Esophagus (tissue), 2 donors: ENCODE measurements around the gene UGT3A1. TPM values are rescaled to one million over a fixed set of nuclear protein-coding genes. Genes with fewer than 3 reads are reported as not detected.
"Not testable (repeated sequence)": the region's sequence is repeated elsewhere in the genome, so short reads cannot be mapped to it uniquely, and the experiment has no call there.

Source experiments
- H3K27ac ChIP-seq, 2 donors: one replicate each; pipeline ENCODE4 v1.5.1; 2013; ENCODE audit warnings: low read depth in 2 of 2, mild to moderate bottlenecking in 2 of 2, inconsistent platforms in 1 of 2, low read length in 1 of 2, moderate library complexity in 1 of 2
- H3K27me3 ChIP-seq, 2 donors: one replicate each; pipeline ENCODE4 v1.6.1; 2013; ENCODE audit warnings: low read length in 2 of 2, control low read depth in 1 of 2, mild to moderate bottlenecking in 1 of 2; ENCODE audit not compliant: insufficient read depth in 2 of 2, control insufficient read depth in 1 of 2
- H3K36me3 ChIP-seq, 2 donors: one replicate each; pipeline ENCODE4 v1.6.1; 2013; ENCODE audit warnings: low read length in 1 of 2; ENCODE audit not compliant: control insufficient read depth in 2 of 2, insufficient read depth in 2 of 2
- H3K4me1 ChIP-seq, 2 donors: one replicate each; pipeline ENCODE4 v1.6.1; 2013; ENCODE audit warnings: low read length in 1 of 2; ENCODE audit not compliant: control insufficient read depth in 2 of 2, insufficient read depth in 2 of 2
- H3K4me3 ChIP-seq, 2 donors: one replicate each; pipeline ENCODE4 v1.5.1; 2013; ENCODE audit warnings: low read length in 2 of 2, mild to moderate bottlenecking in 2 of 2, low read depth in 1 of 2, moderate library complexity in 1 of 2
- H3K9me3 ChIP-seq, 2 donors: one replicate each; pipeline ENCODE4 v1.6.1; 2013; ENCODE audit warnings: mild to moderate bottlenecking in 2 of 2, low read depth in 1 of 2, low read length in 1 of 2, moderate library complexity in 1 of 2; ENCODE audit not compliant: control insufficient read depth in 2 of 2, insufficient read depth in 1 of 2
- WGBS, 2 donors: extraction: QIAGEN DNeasy Blood & Tissue Kit; methylation state at CpG; one replicate each; pipeline ENCODE4 v1.1.7; 2013; 5-methylcytosine and 5-hydroxymethylcytosine counted together
- polyA plus RNA-seq, 2 donors: library from polyadenylated mRNA; stranded (reverse); fragments of 200-250 nt; gene quantifications; one replicate each; pipeline ENCODE4 v1.2.3, GENCODE V29; 2013
- donor health status: healthy with polysubstance abuse.
- donor health status: Bipolar disorder and iron deficiency.

The UGT3A1 gene, protein sequence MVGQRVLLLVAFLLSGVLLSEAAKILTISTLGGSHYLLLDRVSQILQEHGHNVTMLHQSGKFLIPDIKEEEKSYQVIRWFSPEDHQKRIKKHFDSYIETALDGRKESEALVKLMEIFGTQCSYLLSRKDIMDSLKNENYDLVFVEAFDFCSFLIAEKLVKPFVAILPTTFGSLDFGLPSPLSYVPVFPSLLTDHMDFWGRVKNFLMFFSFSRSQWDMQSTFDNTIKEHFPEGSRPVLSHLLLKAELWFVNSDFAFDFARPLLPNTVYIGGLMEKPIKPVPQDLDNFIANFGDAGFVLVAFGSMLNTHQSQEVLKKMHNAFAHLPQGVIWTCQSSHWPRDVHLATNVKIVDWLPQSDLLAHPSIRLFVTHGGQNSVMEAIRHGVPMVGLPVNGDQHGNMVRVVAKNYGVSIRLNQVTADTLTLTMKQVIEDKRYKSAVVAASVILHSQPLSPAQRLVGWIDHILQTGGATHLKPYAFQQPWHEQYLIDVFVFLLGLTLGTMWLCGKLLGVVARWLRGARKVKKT
- under 1 TPM; 0.02 TPM for polyA plus RNA-seq

DNA sequence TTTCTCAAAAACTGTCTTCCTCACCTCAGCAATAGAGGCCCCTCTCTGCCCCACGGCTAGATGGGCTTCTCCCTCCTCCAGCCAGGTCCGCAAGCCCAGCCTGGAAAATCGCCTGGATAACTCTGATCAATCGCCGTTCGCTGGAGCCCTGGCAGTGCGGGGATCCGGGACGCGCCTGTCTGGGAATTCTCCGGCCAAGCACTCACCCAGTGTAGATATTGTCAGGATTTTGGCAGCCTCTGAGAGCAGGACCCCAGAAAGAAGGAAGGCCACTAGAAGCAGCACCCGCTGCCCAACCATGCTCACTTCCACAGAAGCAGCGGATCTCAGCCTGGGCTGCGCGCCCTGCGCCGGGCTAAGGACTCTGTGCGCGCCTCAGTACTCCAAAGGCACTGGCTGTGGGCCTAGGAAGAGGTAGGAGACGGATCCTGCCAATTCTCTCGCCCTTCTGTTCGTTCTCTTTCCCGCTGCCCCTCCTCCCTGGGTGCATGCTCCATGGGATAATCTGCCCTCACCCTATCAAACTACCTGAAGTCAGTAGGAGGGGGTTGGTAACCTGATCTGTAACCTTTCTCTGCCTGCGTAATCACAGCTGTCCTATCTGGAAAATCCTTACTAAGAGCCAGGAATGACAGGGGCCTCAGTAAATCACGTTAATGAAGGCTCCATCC lies at the start of gene UGT3A1:
Gene UGT3A1, minus strand, starts transcription at position 450 of the 671 bp plus-strand sequence. Its CDS starts 150 bp downstream, at position 300.
- H3K27me3 ChIP-seq = no peaks in the 10 kb centered on the region
- no peak within 1 kb of the TSS for H3K4me3 ChIP-seq
- no peaks in the 10 kb centered on the region for H3K36me3 ChIP-seq
- no peak within 1 kb of the TSS for H3K27ac ChIP-seq
- WGBS, 2 donors = 9 to 10% methylated on average over 25 of the region's 25 CpGs
- no peaks in the 10 kb centered on the region for H3K4me1 ChIP-seq
- no peaks in the 10 kb centered on the region for H3K9me3 ChIP-seq

DNA sequence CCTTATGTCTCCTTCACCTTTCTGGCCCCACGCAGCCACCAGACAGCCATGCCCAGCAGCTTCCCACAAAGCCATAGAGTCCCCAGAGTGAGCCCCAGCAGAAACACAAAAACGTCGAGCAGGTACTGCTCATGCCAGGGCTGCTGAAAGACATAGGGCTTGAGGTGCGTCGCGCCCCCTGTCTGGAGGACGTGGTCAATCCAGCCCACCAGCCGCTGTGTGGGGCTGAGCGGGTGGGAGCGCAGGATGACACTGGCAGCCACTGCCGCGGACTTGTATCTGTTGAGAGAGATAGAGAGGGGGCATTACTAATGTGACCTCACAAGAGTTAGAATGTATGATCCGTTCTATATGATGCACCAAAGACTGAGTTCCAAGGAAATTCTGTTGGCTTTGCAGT lies 44.5 kb upstream of the UGT3A1 start:
- no peaks in the 10 kb centered on the region for H3K9me3 ChIP-seq
- H3K4me1 ChIP-seq = no peaks in the 10 kb centered on the region
- H3K27ac ChIP-seq = no peak overlapping the region
- H3K4me3 ChIP-seq = no peak overlapping the region
- 90 to 92% methylated on average over 13 of the region's 13 CpGs for WGBS, 2 donors
- H3K36me3 ChIP-seq = no peaks in the 10 kb centered on the region
- no peaks in the 10 kb centered on the region for H3K27me3 ChIP-seq

DNA sequence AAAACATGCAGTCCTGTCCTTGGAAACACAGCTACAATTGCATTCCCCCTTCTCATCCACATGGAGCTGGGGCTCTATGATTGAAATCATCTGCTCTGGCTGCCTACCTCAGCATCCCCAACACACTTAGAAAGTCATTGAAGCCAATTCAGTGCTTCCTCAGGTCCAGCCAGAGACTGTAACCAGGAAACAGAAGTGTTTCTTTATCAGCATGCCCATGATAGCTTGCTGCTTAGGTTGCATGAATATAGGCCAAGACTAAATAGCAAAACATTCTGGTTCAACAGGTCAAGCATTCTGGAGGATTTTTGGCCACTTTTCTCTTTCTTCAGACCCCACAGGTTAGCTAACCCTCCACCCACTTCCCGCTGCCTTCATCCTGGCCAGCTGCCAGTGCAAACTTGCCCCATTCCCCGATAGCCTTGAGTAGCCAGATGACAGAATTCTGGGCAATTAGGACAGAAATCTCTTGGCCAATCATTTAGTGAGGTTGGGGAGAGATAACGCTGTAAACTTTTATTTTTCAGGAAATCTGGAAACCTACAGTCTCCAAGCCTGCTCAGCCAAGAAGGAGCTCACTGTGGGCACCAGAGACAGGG lies 43.4 kb upstream of the UGT3A1 start:
- not testable (repeated sequence) for H3K36me3 ChIP-seq, H3K4me1 ChIP-seq, H3K4me3 ChIP-seq, H3K27ac ChIP-seq, H3K27me3 ChIP-seq, H3K9me3 ChIP-seq
- 46 to 64% methylated on average over 3 of the region's 3 CpGs for WGBS, 2 donors

DNA sequence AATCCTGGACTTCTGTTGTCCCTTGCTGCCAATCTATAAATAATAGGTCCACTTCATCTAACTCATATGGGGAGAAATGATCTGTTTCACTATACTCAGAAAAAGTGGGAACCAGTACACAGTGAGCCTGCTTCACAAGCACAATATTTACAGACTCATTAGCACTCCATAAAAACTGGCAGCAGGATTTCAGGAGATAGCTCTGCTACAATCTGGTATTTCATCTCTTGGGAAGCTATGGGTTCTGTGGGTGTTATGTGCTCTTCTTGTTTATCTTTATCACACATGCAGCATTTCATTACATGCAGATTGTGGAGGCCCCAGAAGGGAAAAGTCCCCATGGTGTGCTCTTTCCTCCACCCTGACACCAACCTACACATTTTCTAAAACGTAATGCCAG lies 42.3 kb upstream of the UGT3A1 start:
- H3K27ac ChIP-seq = no peak overlapping the region
- H3K36me3 ChIP-seq = no peaks in the 10 kb centered on the region
- no peaks in the 10 kb centered on the region for H3K27me3 ChIP-seq
- WGBS, 2 donors = 47 to 64% methylated on average over 1 of the region's 1 CpG
- H3K9me3 ChIP-seq = no peaks in the 10 kb centered on the region
- no peak overlapping the region for H3K4me3 ChIP-seq
- H3K4me1 ChIP-seq = no peaks in the 10 kb centered on the region

DNA sequence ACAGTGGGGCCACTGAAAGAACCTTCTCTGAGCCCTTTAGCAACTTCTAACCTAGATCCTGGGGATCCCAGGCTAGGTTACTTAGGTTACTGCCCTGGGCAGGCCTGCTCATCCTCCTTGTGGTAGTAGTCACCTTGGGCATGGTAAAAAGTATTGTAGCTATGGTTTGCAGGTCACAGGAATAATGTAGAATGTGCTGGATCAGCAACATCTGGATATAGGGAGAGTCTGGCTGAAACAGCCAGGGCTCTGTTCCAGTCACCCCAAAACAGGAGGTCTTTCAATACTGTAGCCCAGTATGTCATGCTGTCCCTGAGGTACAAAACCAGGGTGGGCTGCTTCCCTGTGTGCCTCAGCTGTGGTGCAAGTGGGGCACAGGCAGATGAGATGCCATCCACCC lies 41.9 kb upstream of the UGT3A1 start:
- Histone ChIP-seq H3K27me3 (no peaks in the 10 kb centered on the region), H3K4me1 (no peaks in the 10 kb centered on the region), H3K27ac (no peak overlapping the region), H3K4me3 (no peak overlapping the region), H3K36me3 (no peaks in the 10 kb centered on the region), H3K9me3 (no peaks in the 10 kb centered on the region)

DNA sequence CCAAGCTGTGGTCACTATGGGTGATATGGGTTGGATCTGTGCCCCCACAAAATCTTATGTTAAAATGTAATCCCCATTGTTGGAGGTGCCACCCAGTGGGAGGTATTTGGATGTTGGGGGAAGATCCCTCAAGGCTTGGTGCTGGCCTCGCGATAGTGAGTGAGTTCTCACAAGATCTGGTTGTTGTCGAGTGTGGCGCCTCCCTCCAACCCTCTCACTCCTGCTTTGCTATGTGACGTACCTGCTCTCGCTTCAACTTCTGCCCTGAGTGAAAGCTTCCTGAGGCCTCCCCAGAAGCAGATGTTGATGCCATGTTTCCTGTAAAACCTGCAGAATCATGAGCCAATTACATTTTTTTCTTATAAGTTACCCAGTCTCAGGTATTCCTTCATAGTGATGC lies 40.0 kb upstream of the UGT3A1 start:
- Histone ChIP-seq H3K27me3 (no peaks in the 10 kb centered on the region), H3K36me3 (no peaks in the 10 kb centered on the region)
- 79 to 94% methylated on average over 6 of the region's 6 CpGs for WGBS, 2 donors

DNA sequence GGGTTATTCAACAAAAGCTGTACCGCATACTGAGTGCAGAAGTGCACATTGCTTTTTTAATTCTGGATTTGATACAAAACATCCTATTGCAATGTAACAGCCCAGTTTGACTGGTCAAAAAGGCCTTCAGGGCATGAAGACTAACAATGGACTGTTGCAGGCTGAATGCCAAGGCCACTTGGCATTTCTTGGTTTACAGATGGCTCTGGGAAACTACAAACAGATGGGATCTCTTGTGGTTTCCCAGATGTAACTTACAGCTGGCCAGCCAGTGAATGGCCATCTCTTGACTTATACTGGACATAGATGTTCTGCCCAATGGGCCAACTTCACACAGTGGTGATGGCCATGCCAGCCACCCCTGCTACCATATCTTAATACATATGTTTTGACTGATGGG lies 38.7 kb upstream of the UGT3A1 start:
- WGBS, 2 donors = 73 to 90% methylated on average over 1 of the region's 1 CpG
- no peaks in the 10 kb centered on the region for H3K9me3 ChIP-seq

More for the DNA sequence above, 40.0 kb upstream of the UGT3A1 start:
- H3K9me3 ChIP-seq = no peaks in the 10 kb centered on the region
- no peak overlapping the region for H3K27ac ChIP-seq
- H3K4me3 ChIP-seq = no peak overlapping the region
- H3K4me1 ChIP-seq = no peaks in the 10 kb centered on the region

DNA sequence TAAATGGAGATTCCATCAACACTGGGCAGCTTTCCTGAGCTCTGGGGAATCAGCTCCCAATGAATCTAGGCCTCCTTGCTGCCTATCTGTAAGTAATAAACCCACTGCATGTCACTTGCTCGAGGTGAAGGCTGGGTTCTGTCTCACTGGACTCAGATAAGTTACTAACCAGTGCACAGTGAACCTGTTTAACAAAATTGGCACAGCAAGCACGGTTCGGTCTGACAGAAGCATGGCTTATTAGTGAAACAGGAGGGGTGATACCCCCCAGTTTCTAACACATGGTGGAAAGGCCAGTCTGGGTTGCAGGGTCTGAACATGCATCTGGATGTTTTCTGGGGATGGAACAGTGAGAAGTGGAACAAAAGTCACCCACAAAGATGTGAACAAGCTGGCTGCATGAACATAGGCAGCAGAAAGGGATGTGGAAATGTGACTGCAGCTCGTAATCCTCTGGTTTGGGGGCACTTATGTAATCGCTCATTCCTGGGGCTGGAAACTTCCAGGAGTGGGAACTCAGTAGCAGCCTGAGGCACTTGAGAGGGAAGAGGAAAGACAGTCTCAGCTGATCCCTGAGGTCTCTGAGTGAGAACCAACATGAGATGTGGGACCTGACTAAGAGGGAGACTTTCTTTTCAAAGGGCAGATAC lies 37.8 kb upstream of the UGT3A1 start:
- Histone ChIP-seq H3K4me1 (no peaks in the 10 kb centered on the region), H3K27me3 (no peaks in the 10 kb centered on the region)

More for the DNA sequence above, 38.7 kb upstream of the UGT3A1 start:
- H3K27ac ChIP-seq = no peak overlapping the region
- H3K4me3 ChIP-seq = no peak overlapping the region
- no peaks in the 10 kb centered on the region for H3K4me1 ChIP-seq
- no peaks in the 10 kb centered on the region for H3K27me3 ChIP-seq
- H3K36me3 ChIP-seq = no peaks in the 10 kb centered on the region

DNA sequence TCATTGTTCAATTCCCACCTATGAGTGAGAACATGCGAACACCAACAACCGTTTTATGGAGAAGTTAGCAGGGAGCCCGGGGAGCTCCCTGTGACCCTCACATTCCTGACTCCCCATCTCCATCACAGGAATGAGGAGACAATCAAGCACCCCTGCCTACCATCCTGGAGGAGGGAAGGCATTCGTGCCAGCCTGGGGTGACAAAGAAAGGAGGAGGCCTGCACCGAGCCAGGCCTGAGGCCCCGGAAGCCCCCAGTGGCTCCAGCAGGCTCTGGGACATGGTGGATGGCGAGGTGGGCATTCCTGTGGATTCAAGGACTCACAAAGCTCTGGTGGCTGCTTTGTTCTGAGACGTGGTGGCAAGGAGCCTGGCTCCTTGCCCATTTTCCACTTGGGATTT lies 36.5 kb upstream of the UGT3A1 start:
- Histone ChIP-seq H3K4me1 (no peaks in the 10 kb centered on the region), H3K9me3 (no peaks in the 10 kb centered on the region), H3K27ac (no peak overlapping the region), H3K4me3 (no peak overlapping the region), H3K27me3 (no peaks in the 10 kb centered on the region), H3K36me3 (no peaks in the 10 kb centered on the region)
- 84 to 86% methylated on average over 8 of the region's 8 CpGs for WGBS, 2 donors

More for the DNA sequence above, 37.8 kb upstream of the UGT3A1 start:
- no peak overlapping the region for H3K27ac ChIP-seq
- no peaks in the 10 kb centered on the region for H3K9me3 ChIP-seq
- no peak overlapping the region for H3K4me3 ChIP-seq
- H3K36me3 ChIP-seq = no peaks in the 10 kb centered on the region
- 75 to 79% methylated on average over 5 of the region's 5 CpGs for WGBS, 2 donors
